Activated CD8-positive, alpha-beta memory T cell treated with anti-CD3 and anti-CD28 coated beads for 4 hours (primary cell): ENCODE measurements around the gene RBM20.

Experiments used
- DNase-seq, 2 donors: peaks; one replicate each; pipeline ENCODE4 v3.0.0-alpha.2; 2020; ENCODE audit warnings: low read depth in 2 of 2

RBM20 gene

DNA sequence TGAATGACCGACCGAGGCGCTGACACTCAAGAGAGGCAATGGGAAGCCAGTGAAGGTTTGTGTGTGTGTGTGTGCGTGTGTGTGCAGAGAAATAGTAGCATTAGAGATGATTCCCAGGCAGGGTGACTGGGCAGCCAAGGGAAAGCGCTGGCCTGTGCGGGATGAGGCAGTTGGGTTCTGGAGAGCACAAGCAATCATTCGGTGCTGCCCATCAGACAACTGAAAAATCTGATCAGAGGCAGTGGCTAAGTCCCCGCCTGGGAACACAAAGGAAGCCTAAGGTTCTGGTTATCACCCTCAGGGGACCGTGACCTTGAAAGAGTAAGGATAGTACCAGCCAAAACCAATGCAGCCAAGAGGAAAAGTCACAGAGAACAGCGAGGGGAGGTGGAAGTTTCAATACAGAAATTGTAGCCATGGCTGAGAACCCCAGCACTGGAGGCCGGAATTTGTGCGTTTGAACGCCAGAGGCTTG, 226.7 kb downstream of the RBM20 start:
- no peak for DNase-seq

DNA sequence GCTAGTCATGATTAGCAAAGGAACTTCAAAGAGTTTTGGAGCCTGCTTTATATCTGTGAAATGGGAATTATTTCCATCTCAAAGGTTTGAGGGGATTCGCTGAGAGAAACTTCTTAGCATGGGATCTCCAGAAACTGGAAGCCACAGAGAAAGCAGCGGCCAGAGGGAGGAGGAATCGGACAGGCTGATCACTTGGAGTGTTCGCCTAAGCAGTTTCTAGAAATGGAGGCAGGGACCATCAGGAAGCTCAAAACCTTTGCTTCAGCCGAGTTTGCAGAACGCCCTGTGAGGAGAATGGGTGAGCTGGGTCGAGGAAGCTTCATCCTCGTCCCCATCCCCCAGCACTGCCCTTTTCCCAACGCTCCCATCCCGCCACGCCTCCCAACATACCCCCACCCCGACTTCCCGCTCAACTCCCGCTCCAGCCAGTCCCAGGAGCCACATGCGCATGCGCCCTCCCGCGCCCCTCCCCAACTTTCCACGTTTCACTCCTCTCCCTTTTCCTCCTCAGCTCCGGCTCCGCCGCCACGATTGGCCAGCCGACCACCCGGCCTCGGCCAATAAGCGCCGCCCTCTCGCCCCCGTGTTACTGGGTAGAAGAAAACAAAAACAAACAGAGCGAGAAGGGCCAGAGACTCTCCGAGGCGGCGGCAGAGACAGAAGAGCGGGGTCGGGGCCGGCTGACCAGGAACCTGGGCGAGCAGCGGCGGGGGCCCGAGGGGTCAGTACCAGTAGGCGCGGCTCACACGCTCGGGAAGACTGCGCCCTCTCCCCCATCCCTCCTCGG, 227.4 kb downstream of the RBM20 start, which contains the start of gene PDCD4:
PDCD4 (plus strand) TSS at position 631 of the 787 bp plus-strand sequence. CDS start 4,100 bp downstream, outside the sequence.
- DNase-seq = peak; percentile 88 to 89

DNA sequence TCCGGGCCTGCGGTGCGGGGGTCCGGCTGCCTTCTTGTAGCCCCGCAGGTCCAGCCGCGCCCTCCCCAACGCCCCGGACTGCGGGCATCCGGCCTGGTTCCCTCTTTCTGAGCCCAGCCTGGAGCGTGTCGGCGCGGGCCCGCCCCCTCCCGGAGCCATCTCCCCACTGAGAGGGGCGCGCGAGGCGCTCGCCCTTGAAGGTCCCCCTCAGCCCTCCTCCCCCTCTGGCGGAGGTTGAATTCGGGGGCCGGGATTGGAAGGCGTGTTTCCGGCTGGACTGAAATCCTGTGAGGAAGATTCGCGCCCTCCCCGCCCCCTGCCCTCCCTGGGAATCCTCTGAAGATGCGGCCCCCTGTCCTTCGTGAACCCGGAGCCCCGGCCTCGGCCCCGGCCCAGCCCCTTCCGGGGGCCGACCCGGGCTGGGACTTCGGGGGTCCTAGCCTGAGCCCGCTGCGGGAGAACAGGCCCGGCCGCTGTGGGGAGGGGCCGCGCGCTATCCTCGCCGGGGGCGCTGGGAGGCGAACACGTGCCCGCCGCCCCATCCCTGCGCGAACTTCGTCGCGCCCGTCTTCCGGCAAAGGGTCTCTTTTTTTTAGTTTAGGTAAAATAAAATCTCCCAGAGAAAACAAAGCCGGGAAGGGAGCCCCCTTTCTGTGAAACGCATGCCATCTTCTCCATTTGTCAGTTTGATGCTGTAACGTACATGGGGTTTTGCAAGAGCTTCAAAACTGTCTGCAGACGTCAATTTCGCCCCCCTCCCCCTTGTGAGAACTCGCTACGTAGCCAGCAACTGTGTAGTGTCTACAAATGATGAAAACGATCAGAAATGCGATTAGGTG, 228.2 kb downstream of the RBM20 start:
- peak; percentile 51 to 65 for DNase-seq

DNA sequence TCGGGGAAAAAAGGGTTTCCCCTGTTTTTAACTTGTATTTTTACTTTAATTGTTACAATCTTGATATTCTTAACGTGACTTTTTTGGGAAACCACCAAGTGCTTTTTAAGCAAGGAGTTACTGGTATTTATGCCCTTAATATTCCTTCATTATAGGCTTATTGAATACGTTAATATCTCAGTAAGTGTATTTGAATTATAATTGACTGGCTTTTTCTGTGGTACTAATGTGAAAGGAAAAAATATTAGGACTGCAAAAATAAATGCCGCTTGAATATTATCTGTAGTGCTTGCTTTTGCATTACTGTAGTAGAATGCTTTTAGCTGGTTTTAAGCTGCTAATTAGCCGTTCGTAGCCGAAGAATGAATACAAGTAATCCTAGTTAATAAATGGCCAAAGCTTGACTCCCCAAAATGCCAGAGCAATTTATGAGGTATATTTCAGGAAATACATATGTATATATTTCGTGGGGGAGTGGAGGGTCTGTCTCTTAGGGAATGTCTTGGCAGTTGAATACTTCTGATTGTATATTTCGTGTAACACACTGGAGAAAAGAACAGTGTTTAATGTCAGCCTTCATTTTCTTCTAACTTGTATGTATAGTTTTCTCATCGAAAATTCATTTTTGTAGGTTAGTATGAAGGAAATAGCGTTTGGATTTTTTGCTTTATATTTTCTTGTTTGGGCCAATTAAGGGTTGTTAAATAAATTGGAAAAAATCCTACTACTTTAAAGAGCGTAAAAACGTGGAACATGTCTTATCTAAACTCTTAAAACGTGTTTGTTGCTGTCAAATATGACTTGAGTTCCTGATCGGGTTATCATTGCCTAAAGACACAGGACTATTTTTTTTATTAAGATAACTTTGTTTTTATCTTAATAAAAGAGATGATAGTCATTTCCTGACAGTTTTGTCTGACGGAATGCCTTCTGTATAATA, 229.1 kb downstream of the RBM20 start:
- no peak for DNase-seq

DNA sequence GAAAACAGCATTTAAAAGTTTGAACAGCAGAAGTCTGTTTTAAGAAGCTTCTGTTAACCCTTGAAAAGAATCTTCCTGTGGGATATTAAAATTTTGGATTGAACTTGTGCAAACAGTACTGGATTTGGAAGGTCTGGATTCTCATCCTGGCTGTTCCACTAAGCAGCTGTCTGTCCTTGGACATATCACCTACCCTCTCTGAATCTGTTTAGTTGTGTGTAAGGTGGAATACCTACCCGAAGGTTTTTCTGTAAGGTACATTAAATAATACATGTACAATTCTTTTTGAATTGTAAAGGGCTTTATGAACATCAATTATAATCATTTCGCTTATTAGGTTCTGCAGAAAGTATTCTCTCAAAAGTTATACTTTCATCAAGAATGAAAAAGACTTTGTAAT, 229.8 kb downstream of the RBM20 start:
- no peak for DNase-seq

DNA sequence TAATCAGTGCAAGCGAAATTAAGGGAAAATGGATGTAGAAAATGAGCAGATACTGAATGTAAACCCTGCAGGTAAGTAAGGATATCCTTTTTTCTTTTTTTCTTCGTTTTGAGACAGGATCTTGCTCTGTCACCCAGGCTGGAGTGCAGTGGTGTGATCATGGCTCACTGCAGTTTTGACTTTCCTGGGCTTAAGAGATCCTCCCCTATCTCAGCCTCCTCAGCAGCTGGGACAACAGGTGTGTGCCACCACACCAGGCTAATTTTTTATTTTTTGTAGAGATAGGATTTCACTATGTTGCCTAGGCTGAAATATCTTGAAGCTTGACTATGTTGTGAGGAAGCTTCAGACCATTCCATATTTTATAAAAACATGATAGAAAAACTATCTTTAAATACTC, 231.9 kb downstream of the RBM20 start:
- no peak for DNase-seq

DNA sequence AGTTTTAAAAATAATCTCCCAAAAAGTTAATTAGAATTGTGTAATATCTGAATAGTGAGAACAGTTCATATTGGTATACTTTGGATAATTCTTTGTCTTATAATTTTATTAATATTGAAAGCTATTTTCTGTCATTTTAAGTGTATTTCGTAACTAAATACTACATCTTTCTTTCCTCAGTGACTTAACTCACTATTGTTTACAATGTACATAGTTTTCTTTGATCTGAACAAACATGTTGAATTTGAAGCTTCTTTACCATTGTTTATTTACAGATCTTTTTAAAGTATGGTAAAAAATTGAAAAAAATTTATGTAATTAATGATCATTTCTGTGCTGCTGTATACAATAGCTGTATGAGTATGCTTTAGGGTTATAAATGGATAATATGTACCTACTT, 232.7 kb downstream of the RBM20 start:
- no peak for DNase-seq

DNA sequence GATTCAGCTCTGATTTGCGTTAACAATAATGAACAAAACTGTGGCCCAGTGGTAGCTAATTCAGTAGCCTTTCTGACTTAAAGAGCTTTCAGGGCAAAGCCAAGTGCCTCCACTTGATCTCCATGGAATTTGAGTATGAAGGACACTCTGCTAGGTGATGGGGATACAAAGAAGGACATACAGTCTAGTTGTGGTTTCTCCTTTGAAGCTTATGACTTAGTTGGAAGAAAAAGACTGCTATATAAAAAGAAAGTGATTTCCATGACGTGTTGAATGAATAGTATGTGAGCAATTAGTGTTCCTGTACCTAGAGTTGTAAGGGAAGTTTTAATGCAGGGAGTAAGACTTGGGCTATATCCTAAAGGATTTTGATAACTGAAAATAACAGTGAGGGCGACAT, 235.9 kb downstream of the RBM20 start:
- DNase-seq = no peak

DNA sequence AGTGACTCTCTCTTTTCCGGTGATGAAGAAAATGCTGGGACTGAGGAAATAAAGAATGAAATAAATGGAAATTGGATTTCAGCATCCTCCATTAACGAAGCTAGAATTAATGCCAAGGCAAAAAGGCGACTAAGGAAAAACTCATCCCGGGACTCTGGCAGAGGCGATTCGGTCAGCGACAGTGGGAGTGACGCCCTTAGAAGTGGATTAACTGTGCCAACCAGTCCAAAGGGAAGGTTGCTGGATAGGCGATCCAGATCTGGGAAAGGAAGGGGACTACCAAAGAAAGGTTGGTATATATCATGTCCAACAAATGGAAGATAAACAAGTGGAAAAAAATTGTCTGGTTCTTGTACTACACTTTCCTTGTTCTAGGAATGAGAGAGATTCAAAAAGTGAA, 237.1 kb downstream of the RBM20 start:
- DNase-seq = no peak

DNA sequence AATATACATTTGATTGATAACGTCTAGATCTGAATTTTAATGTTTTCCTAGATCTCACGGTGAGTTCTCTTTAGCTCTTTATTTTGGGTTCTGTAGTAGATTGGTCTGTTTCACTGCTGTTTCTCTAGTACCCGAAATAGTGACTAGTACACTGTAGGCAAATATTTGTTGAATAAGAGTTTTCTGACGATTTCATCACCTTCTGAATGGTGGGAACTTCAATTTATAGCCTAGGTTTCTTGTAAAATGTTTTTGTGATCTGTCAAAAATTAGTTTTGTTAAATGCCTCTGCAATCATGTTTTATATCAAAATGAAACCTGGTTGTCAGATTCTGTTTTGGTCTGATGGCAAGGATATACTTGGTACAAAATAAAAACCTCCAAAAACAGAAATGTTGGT, 237.8 kb downstream of the RBM20 start:
- no peak for DNase-seq

DNA sequence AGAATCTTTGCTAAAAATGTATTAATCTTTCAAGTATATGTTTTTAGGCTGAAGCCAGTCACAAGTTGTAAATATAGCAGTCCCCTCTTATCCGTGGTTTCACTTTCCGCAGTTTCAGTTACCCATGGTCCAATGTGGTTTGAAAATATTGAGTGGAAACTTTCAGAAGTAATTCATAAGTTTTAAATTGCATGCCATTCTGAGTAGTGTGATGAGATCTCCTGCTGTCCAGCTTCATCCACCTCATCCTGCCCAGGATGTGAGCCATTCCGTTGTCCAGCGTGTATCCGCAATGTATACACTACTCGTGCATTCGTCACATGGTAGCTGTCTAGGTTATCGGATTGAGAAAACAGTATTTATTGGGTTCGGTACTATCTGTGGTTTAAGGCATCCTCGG, 239.8 kb downstream of the RBM20 start:
- DNase-seq = no peak

DNA sequence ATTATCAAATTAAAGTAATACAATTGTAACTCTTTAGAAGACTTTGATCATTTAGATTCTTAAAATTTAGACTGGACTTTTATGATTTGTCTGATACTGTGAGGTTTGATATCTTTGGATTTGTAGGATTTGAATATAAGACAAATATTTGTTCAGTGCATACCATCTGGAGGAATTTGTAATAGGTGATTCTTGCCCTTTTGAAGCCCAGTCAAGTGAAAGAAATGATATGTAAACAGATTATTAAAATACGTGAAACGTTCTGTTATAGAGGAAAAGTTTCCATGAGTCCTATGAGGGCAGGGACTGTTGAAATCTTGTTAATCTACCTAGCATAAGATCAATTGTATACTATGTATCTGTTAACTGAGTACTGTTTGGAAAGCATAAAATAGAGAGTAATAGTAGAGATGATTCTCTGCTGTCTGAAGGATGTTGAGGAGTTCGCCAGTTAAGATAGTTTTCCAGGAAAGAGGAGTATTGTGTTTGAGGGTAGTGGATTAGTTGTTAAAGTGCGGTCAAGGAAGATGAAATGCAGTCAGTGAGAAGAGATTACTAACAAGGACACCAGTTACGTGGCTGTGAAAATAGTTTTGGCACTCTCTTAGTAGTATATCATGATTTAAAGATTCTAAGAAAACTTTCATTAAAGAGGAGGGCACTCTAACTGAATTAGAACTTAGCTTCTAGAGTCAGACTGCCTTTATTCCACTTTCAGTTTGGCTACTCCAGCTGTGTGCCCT, 242.0 kb downstream of the RBM20 start:
- no peak for DNase-seq

DNA sequence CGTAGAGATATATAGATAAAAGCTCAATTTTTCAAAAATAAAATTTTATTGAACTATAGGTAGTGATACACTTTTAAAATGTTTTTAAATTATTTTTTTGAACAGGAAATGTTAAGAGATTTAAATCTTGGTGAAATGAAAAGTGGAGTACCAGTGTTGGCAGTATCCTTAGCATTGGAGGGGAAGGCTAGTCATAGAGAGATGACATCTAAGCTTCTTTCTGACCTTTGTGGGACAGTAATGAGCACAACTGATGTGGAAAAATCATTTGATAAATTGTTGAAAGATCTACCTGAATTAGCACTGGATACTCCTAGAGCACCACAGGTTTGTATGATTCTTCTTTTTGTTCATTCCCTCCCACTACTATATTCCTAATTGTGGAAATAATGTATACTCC, 243.4 kb downstream of the RBM20 start:
- DNase-seq = no peak
